Measurements from ENCODE around the gene NFATC1. TPM values are rescaled to one million over a fixed set of nuclear protein-coding genes. Genes with fewer than 3 reads are reported as not detected.

The NFATC1 gene
- total RNA-seq, 1 donor from 2014 or later, result 0.46 TPM

DNA sequence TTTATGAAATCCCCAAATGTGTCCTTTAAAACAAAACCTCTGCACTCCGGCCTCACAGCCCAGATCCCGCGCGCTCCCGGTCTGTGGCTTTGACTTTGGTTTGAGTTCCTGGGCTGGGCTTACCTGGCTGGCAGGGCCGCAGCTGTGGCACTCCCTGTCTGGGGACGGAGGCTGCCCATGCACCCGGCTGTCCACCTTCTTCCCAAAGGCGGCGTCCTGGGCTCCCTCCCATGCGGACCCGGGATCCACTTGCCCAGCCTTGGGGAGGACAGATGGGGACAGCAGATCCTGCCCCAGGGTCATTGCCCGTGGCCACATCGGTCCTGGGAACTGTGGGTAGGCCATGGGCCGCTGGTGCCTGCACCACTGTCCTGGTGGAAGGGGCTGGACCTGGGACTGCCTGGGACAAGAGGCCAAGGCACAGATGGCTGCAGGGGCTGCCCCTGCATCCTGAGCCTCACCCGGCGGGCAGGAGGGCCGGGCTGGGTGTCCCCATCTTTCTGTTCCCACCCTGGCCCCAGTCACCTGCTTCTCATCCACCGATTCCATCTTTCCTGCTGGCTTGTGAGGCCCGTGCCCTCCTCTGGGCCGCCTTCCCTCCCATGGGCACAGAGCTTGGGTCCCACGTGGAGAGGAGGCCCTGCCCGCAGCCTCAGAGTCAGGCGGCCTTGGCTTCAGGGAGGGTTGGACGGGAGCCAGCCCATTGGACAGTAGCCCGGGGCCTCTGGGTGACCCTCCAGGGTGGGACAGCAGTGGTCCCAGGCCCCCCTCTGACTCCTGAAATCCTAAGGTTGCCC lies 27.7 kb downstream of the NFATC1 start:
- TF ChIP-seq, protein P1, sequence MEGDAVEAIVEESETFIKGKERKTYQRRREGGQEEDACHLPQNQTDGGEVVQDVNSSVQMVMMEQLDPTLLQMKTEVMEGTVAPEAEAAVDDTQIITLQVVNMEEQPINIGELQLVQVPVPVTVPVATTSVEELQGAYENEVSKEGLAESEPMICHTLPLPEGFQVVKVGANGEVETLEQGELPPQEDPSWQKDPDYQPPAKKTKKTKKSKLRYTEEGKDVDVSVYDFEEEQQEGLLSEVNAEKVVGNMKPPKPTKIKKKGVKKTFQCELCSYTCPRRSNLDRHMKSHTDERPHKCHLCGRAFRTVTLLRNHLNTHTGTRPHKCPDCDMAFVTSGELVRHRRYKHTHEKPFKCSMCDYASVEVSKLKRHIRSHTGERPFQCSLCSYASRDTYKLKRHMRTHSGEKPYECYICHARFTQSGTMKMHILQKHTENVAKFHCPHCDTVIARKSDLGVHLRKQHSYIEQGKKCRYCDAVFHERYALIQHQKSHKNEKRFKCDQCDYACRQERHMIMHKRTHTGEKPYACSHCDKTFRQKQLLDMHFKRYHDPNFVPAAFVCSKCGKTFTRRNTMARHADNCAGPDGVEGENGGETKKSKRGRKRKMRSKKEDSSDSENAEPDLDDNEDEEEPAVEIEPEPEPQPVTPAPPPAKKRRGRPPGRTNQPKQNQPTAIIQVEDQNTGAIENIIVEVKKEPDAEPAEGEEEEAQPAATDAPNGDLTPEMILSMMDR (conservative IDR thresholded peaks at IDR 0.05; ENCODE audit: low read depth, low read length), result no peak
- no peak overlapping the region for H3K4me3 ChIP-seq (ENCODE audit: low read depth, low read length)
- no peak for DNase-seq (ENCODE audit: low read depth)

DNA sequence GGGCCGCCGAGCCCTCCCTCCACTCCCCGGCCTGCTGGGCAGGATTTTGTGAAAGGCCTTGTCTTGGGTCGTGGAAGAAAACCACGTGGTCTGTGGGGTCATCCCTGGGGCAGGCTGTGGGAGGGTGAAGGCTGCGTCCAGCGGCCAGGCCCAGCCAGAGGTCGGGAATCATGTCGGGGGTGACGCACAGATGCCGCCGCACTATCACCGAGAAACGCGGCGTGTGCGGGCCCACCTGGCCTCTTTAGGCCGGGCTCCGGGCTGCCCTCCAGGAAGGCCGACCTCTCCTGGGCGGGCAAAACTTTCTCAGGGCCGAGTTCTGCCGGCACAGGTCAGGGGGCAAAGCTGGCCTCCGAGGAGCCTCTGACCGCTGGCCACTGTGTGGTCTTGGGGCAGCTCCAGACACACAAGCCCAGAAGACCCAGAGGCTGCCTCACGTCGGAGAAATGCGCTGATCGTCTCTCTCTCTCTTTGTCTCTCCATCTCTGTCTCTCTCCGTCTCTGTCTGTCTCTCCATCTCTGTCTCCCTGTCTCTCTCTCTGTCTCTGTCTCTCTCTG lies 28.4 kb downstream of the NFATC1 start:
- TF ChIP-seq, protein P1 (conservative IDR thresholded peaks at IDR 0.05; ENCODE audit: low read depth, low read length), result no peak
- DNase-seq (ENCODE audit: low read depth), result no peak
- no peak overlapping the region for H3K4me3 ChIP-seq (ENCODE audit: low read depth, low read length)

DNA sequence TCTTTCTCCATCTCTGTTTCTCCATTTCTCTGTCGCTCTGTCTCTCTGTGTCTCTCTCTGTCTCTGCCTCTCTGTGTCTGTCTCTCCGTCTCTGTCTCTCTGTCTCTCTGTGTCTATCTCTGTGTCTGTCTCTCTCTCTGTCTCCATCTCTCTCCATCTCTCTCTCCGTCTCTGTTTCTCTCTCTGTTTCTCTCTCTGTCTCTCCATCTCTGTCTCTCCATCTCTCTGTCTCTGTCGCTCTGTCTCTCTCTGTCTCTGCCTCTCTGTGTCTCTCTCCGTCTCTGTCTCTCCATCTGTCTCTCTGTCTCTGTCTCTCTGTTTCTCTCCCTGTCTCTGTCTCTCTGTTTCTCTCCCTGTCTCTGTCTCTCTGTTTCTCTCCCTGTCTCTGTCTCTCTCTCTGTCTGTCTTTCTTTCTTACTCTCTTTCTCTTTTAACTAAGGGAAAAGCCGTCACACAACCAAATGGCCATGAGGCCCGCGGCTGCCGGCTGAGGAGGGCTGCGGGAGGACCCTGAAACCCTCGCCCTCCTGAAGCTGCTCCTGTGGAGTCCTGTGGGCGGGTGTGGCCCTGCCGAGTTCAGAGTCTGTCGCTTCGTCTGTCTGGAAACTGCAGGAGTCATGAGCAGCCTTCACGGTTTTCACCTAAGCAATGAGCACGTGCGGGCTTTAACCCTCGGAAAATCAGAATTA lies 29.3 kb downstream of the NFATC1 start:
- DNase-seq (ENCODE audit: low read depth), result no peak
- no peak overlapping the region for H3K4me3 ChIP-seq (ENCODE audit: low read depth, low read length)
- TF ChIP-seq, protein P1 (conservative IDR thresholded peaks at IDR 0.05; ENCODE audit: low read depth, low read length), result no peak

DNA sequence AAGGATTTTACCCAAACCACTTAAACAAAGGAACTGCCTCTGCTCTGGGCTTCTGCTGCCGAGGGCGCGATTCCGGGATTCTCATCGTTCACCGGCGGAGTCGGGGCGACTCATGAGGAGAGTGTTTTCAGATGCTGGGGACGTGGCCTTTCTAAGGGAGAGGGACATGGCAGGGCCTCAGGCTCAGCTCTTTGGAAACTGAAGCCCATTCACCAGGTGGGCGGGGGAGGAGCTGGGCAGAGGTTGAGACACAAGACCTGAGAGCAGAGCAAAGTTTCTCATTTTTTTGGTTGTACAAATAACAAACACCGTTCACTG lies 29.8 kb downstream of the NFATC1 start:
- H3K4me3 ChIP-seq (ENCODE audit: low read depth, low read length), result no peak overlapping the region
- TF ChIP-seq, protein P1 (conservative IDR thresholded peaks at IDR 0.05; ENCODE audit: low read depth, low read length), result no peak
- DNase-seq (ENCODE audit: low read depth), result no peak

DNA sequence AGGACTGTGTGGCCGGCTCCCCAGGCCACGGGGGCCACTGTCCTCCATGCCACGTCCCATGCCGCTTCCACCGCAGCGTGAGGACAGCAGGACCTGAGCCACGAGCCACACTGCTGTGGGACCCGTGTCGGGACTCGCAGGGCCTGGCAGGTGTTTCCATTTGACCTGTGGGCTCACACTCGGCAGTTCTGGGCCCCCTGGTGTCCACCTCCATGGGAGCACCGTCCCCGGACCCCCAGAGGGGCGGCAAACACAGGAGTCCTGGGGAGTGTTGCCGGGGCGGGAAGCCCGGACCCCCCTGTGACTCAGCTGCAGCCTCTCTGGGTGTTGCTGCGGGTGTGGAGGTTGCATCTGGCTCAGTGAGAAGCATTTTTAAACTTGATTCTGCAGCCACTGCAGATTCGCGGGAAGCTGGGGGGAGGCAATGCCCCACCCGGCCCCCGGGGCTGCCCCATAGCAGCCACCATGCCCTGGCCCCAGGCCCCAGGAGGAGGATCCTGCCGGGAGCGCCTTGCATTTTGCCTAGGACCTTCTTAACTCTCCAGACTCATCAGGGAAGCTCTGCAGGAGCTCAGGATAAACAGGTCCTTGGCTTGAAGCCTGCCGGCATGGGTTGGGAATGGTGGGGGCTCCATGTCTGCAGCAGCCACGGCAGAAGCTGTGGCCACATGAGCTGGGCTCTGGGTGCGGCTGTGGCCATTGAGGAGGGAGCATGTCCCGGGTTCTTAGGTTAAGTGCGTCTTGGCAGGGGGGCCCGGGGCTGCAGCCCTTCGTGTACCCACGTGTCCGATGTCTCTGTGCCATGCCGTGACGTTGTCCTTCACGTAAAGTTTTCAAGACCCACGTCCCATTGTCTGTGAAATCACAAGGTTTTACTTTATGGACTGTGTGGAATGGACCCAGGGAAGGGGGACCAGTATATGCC lies 30.9 kb downstream of the NFATC1 start:
- H3K4me3 ChIP-seq (ENCODE audit: low read depth, low read length), result no peak overlapping the region
- no peak for DNase-seq (ENCODE audit: low read depth)
- TF ChIP-seq, protein P1 (conservative IDR thresholded peaks at IDR 0.05; ENCODE audit: low read depth, low read length), result no peak

DNA sequence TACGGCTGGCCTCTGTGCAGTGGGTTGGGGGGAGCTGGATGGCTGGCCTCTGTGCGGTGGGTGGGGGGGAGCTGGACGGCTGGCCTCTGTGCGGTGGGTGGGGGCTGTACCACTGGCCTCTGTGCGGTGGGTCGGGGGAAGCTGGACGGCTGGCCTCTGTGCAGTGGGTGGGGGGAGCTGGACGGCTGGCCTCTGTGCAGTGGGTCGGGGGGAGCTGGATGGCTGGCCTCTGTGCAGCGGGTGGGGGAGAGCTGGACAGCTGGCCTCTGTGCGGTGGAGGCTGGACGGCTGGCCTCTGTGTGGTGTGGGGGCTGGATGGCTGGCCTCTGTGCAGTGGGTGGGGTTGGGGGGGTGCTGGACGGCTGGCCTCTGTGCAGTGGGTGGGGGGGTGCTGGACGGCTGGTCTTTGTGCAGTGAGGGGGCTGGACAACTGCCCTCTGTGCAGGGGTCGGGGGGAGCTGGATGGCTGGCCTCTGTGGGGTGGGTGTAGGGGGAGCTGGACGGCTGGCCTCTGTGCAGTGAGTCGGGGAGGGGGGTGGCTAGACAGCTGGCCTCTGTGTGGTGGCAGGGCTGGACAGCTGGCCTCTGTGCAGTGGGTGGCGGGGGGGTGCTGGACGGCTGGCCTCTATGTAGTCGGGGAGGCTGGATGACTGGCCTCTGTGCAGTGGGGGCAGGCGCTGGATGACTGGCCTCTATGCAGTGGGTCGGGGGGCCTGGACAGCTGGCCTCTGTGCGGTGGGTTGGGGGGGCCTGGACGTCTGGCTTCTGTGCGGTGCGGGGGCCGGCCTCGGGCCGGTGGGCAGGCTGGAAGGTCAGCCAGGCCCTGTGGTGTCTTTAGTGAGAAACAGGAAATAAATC lies 31.9 kb downstream of the NFATC1 start:
- TF ChIP-seq, protein P1 (conservative IDR thresholded peaks at IDR 0.05; ENCODE audit: low read depth, low read length), result no peak
- DNase-seq (ENCODE audit: low read depth), result no peak
- no peak overlapping the region for H3K4me3 ChIP-seq (ENCODE audit: low read depth, low read length)

Measured in epithelial cell of proximal tubule (primary cell).